ENCODE measurements around the gene ABCA4. TPM values are rescaled to one million over a fixed set of nuclear protein-coding genes. Genes with fewer than 3 reads are reported as not detected.

The ABCA4 gene
- total RNA-seq, 1 donor from 2014 or later: 1.3 TPM

- DNase-seq (ENCODE audit: low spot score): no peak
Measured at GRCh38 chr1:94104776-94105580, 16.0 kb downstream of the ABCA4 start.

GRCh38 chr1:94104127-94104684 lies 16.7 kb downstream of the ABCA4 start:
- DNase-seq (ENCODE audit: low spot score): peak; percentile 53

- DNase-seq (ENCODE audit: low spot score): peak; percentile 49
Measured at GRCh38 chr1:94103608-94104007, 17.3 kb downstream of the ABCA4 start.

- peak; percentile 72 for DNase-seq (ENCODE audit: low spot score)
Measured at GRCh38 chr1:94101613-94102525, 19.1 kb downstream of the ABCA4 start.

- no peak for DNase-seq (ENCODE audit: low spot score)
Measured at GRCh38 chr1:94100785-94101612, 19.9 kb downstream of the ABCA4 start.

GRCh38 chr1:94100129-94100784 lies 20.7 kb downstream of the ABCA4 start:
- DNase-seq (ENCODE audit: low spot score): no peak

GRCh38 chr1:94099303-94099702 lies 21.6 kb downstream of the ABCA4 start:
- DNase-seq (ENCODE audit: low spot score): no peak

- DNase-seq (ENCODE audit: low spot score): no peak
Measured at GRCh38 chr1:94098585-94099111, 22.3 kb downstream of the ABCA4 start.

GRCh38 chr1:94096797-94097549 lies 24.0 kb downstream of the ABCA4 start:
- no peak for DNase-seq (ENCODE audit: low spot score)

GRCh38 chr1:94095744-94096469 lies 25.0 kb downstream of the ABCA4 start:
- no peak for DNase-seq (ENCODE audit: low spot score)

- no peak for DNase-seq (ENCODE audit: low spot score)
Measured at GRCh38 chr1:94095112-94095637, 25.8 kb downstream of the ABCA4 start.

GRCh38 chr1:94094469-94095111 lies 26.4 kb downstream of the ABCA4 start:
- DNase-seq (ENCODE audit: low spot score): no peak

GRCh38 chr1:94093996-94094395 lies 27.0 kb downstream of the ABCA4 start:
- DNase-seq (ENCODE audit: low spot score): no peak

GRCh38 chr1:94093396-94093795 lies 27.6 kb downstream of the ABCA4 start:
- DNase-seq (ENCODE audit: low spot score): no peak

GRCh38 chr1:94092210-94092613 lies 28.7 kb downstream of the ABCA4 start:
- DNase-seq (ENCODE audit: low spot score): no peak

- DNase-seq (ENCODE audit: low spot score): no peak
Measured at GRCh38 chr1:94090761-94091160, 30.2 kb downstream of the ABCA4 start.

- DNase-seq (ENCODE audit: low spot score): no peak
Measured at GRCh38 chr1:94087193-94087592, 33.8 kb downstream of the ABCA4 start.

GRCh38 chr1:94084547-94084946 lies 36.4 kb downstream of the ABCA4 start:
- DNase-seq (ENCODE audit: low spot score): no peak

All from mesenteric fat pad (tissue), 1 donor.